HK-2 (cell line): ENCODE results near the gene KLHL10.
"Not testable (repeated sequence)": the region's sequence is repeated elsewhere in the genome, so short reads cannot be mapped to it uniquely, and the experiment has no call there.

Experiments
- DNase-seq: peaks from one replicate; pipeline ENCODE4 v3.0.0-alpha.2; 2018; ENCODE audit not compliant: unreplicated experiment

KLHL10 gene

GRCh38 chr17:41851382-41851781, 13.8 kb downstream of the KLHL10 start:
- not testable (repeated sequence) for DNase-seq

GRCh38 chr17:41860254-41860931, 22.8 kb downstream of the KLHL10 start:
- DNase-seq: no peak

GRCh38 chr17:41863074-41863848, 25.6 kb downstream of the KLHL10 start:
- no peak for DNase-seq

GRCh38 chr17:41864498-41864835, 26.8 kb downstream of the KLHL10 start:
- no peak for DNase-seq

- peak; percentile 89 for DNase-seq
Measured at GRCh38 chr17:41864836-41865595, 27.4 kb downstream of the KLHL10 start, which contains the start of gene KLHL11. TSS of gene KLHL11 (minus strand) at chr17:41865423. CDS start at chr17:41865370, 53 bp downstream.

DNA sequence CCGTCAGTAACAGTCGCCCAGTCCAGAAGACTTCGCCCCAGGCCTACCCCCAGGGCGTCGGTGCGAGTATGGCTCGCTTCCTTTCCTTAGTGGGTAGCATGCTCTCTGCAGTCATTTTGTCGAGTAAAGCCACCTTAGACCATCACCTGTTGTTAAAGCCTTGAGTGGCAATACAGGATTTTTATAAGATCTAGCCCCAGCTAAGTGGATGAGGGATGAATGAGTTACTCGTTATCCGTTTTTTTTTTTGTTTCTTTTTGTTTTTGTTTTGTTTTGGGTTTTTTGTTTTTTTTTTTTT, 27.9 kb downstream of the KLHL10 start:
- DNase-seq: no peak

GRCh38 chr17:41868568-41868967, 30.9 kb downstream of the KLHL10 start:
- no peak for DNase-seq

- no peak for DNase-seq
Measured at GRCh38 chr17:41869426-41869825, 31.8 kb downstream of the KLHL10 start.

- no peak for DNase-seq
Measured at GRCh38 chr17:41870097-41870496, 32.5 kb downstream of the KLHL10 start.

DNA sequence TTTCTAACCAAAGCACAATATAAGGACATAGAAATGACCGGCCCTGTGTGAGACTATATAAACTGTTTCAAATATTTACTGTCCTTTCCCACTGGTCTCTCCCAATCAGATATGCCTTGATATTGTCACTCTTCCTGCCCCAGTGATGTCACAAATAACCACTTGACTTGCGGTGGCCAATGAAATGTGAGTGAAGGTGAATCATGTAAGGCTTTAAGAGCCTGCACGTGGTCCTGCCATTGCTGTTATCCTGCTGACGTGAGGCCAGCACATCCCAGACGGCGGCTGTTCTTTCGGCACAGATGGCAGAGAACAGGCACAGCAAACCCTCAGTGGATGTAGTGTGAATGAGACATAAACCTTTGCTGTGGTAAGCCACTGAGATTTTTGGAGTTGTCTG, 33.0 kb downstream of the KLHL10 start:
- no peak for DNase-seq

DNA sequence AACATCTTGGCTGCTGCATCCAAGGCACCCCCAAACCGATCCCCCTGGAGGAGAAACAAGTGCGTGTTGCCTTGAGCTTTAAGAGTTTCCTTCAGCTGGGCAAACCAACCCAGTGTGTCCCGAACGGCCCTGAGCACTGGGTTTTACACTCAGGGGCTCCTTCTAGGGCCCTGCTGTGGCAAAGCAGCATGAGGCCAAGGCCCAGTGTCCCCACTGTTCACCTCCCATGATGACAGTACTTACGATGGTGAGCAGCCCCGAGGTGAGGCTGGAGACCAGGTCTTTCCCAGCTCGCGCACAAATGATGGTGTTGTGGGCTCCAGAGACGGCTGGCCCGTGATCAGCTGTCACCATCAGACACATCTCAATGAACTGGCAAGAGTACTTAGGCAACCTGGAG, 34.2 kb downstream of the KLHL10 start:
- DNase-seq: no peak

DNA sequence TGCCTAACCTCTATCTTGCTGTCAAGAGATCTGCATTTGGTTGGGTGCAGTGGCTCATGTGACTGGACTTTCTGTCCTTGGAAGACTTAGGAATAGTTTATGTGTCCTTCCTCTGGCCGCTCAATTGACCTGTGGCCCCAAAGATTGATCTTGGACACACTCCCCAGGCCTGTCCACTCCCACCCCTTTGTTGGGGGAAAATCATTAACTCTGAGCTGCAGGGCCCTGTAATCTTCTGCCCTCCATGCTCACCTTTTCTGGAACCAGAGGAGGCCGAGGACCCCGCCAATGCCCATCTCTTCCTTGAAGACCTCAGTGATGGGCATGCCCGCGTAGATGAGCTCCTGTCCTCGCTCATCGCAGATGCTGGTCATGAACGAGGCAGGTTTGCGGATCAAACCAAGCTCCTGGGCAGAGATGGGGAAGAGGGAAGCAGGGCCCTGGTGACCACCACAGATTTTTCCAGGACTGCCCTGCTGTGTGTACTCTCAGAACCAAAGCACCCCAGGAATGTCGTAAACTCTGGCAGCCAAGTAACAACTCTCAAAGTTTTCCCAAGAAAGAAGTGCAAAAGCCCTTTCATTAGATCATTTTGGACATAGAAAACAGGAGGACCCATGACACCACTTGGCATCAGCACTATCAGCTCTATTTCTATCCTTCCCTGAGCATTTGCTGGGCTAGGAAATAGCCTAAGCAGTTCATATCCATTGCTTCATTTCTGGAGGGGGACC, 36.1 kb downstream of the KLHL10 start:
- DNase-seq: no peak

- not testable (repeated sequence) for DNase-seq
Measured at GRCh38 chr17:41874293-41874670, 36.7 kb downstream of the KLHL10 start.

DNA sequence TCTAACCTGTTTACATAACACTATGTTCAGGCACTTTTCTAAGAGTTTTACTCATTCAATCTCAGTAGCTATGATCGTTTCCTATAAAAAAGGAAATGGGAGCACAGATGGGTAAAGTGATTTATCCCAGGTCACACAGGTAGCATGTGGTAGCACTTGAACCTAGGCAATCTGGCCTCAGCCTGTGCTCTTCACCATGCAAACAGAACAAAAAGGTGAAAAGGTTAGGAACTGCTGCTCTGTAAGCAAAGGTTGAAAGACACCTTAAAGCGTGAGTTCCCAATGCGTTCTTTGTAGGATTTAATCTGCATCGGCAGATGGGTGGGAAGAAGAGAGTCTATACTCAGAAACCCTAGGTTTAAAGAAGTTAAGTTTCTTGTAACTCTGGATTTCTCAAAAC, 42.5 kb downstream of the KLHL10 start:
- no peak for DNase-seq

DNA sequence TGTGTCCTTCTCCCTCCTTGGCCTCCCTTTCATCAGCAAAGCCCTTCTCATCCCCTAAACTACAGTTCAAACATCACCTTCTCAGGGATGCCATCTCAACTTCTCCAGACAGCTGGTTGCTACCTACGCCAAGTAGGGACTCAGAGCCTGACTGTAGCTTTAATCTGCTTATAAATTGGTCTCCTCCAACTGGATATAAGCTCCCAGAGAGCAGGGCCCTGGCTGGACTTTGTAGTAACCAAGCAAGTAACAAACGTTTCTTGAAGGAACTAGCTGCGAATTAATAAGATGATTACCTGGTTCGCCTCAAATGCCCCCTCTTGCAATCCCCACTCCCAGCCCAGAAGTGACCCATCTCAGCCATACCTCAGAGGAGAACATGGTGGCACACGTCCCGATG, 45.1 kb downstream of the KLHL10 start:
- no peak for DNase-seq

DNA sequence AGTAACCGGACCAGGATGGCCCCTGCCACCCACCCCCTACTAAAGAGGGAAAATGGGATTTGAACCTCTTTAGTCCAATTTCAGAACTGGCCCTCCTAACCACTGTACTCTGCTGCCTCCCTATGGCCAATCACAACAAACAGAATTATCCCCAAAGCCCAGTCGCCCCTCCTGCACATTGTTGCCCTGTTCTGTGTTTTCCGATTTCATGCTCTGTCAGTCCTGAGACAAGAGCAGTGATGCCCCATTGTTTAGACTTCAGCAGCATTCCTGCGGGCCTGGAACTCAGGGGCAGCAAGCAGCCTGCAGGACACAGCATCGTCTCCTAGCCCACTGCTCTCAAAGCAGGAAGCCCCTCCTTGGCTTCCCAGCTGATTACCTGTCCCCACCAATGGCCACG, 48.1 kb downstream of the KLHL10 start:
- DNase-seq: no peak

DNA sequence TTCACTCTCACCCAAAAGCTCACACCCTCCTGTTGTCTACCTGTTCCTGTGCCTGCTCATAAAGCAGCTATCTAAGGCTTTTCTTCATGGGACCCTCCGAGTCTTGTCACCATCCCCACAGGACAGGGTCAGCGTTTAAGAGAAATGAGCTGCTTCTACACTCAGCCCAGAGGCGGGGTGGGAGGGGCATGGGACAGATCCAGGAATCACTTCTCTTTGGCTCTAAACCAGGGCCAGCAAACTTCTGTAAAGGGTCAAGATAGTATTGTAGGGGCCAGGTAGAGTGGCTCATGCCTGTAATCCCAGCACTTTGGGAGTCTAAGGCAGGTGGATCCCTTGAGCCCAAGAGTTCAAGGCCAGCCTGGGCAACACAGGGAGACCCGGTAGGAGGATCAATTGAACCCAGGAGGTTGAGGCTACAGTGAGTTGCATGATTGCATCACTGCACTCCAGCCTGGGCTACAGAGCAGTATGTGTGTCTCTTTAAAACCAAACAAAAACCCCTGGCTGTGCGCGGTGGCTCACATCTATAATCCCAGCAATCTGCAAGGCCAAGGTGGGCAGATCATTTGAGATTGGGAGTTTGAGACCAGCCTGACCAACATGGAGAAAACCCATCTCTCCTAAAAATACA, 50.8 kb downstream of the KLHL10 start:
- DNase-seq: no peak

- DNase-seq: no peak
Measured at GRCh38 chr17:41891135-41892020, 53.8 kb downstream of the KLHL10 start.

- no peak for DNase-seq
Measured at GRCh38 chr17:41892021-41892376, 54.4 kb downstream of the KLHL10 start.

GRCh38 chr17:41893384-41893783, 55.8 kb downstream of the KLHL10 start:
- no peak for DNase-seq

GRCh38 chr17:41894791-41895331, 57.2 kb downstream of the KLHL10 start:
- DNase-seq: peak; percentile 66
